HCEC 1CT (cell line): ENCODE data around the gene CA11.
A peak's percentile ranks its signal among the peaks of the same experiment; 100 is the strongest.
"Not testable (repeated sequence)": the region's sequence is repeated elsewhere in the genome, so short reads cannot be mapped to it uniquely, and the experiment has no call there.

Experiments used
- DNase-seq: peaks from one replicate; pipeline ENCODE4 v3.0.0-alpha.2; 2017

The CA11 gene

GRCh38 chr19:48646001-48646721 is at the start of gene CA11:
Gene CA11 (minus strand): TSS chr19:48646187. CDS start chr19:48645632, 555 bp downstream.
- DNase-seq, result peak; percentile 68

DNA sequence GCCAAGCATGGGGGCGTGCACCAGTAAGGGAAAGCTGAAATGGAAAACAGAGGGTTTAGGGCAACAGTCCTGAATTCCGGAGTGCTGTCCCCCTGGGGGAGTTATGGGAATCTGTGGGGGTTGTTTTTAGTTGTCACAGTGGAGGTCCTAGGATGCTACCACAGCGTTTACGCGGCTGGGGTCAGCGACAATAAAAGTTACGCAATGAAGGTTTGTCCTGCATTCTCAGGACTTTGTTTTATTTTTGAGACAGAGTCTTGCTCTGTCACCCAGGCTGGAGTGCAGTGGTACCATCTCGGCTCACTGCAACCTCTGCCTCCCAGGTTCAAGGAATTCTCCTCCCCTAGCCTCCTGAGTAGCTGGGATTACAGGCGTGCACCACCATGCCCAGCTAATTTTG is 47.6 kb upstream of the CA11 start:
- not testable (repeated sequence) for DNase-seq

DNA sequence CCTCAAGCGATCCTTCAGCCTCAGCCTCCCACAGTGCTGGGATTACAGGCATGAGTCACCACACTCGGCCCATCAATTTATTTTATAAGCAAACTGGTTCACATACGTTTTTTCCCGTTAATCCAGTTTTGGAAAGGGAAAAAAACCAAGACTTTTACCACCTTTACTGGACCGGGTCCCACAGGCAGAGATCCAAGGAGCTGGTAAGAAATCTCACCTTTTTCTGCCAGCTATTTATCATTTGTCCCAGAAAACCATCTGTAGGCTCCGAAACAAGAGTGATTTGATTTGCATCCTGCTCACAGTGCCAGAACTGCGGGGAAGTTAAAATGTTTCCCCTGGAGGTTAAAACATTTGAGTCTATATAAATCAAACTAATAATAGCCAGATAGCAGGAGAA is 43.5 kb upstream of the CA11 start:
- DNase-seq, result no peak

- DNase-seq, result no peak
These were observed 41.8 kb upstream of the CA11 start for GRCh38 chr19:48687776-48688175.

DNA sequence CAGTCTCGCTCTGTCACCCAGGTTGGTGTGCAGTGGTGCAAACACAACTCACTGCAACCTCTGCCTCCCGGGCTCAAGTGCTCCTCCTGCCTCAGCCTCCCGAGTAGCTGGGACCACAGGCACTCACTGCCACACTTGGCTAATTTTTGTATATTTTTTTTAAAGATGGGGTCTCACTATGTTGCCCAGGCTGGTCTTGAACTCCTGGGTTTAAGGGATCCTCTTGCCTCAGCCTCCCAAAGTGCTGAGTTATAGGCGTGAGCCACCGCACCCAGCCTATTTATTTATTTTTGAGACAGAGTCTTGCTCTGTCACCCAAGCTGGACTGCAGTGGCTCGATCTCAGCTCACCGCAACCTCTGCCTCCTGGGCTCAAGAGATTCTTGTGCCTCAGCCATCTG is 40.6 kb upstream of the CA11 start:
- DNase-seq, result not testable (repeated sequence)

DNA sequence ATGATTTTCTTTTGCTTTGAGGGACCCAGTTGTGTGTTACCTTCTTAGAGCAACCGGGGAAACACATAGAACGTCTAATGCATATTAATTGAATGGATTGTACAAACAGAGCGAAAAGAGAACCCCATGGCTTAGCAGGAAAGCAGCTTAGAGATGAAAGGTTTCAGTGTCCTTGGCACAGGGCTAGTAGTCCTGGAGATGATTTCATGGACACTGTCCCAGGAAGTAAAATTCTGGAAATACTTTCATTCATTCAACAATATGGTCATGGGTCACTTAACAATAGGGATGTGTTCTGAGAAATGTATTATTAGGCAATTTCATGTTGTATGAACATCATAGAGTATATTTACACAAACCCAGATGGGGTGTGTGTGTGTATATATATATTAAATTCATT is 40.1 kb upstream of the CA11 start:
- DNase-seq, result no peak

DNA sequence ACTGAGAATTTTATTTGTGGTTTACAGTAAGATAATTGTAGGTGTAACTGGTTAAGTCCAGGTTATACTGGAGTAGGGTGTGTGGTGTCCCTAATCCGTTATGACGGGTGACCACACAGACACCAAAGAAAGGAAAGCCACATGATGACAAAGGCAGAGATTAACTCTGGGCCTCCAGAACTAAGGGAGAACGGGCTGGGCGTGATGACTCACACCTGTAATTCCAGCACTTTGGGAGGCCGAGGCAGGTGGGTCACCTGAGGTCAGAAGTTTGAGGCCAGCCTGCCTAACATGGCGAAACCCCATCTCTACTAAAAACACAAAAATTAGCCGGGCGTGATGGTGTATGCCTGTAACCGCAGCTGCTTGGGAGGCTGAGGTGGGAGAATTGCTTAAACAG is 39.6 kb upstream of the CA11 start:
- DNase-seq, result no peak

GRCh38 chr19:48683349-48683748 is 37.4 kb upstream of the CA11 start:
- no peak for DNase-seq

- DNase-seq, result peak; percentile 43
These were observed 35.1 kb upstream of the CA11 start for GRCh38 chr19:48681127-48681470.

DNA sequence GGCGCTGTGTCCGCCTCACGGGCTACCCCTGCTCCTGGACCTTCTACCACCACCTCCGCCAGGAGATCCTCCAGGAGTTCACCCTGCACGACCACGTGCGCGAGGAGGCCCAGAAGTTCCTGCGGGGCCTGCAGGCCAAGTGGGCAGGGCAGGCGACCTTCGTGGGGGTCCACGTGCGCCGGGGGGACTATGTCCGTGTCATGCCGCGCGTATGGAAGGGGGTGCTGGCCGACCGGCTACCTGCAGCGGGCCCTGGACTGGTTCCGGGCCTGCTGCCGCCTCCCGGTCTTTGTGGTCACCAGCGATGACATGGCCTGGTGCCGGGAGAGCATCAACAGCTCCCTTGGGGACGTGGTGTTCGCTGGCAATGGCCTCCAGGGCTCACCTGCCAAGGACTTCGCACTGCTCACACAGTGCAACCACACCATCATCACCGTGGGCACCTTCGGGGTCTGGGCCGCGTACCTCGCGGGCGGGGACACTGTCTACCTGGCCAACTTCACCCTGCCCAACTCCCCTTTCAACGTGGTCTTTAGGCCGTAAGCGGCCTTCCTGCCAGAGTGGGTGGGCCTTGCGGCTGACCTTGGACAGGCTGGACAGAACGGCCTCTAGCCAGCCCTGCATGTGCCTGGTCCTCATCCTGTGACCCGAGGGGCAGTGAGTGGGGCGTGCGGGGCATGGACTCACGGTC is 34.6 kb upstream of the CA11 start:
- no peak for DNase-seq

DNA sequence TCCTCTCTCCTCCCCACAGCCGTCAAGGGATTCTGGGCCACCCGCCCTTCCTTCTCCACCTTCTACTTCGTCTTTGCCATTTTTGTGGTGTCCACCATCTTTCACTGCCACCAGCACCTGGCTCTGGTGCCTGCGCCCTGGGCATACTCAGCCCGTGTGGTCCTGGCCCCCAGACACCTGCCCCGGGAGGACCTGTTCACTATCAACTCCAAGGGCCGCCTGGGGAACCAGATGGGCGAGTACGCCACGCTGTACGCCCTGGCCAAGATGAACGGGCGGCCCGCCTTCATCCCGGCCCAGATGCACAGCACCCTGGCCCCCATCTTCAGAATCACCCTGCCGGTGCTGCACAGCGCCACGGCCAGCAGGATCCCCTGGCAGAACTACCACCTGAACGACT is 34.0 kb upstream of the CA11 start:
- not testable (repeated sequence) for DNase-seq

- DNase-seq, result no peak
These were observed 32.2 kb upstream of the CA11 start for GRCh38 chr19:48678201-48678600.

DNA sequence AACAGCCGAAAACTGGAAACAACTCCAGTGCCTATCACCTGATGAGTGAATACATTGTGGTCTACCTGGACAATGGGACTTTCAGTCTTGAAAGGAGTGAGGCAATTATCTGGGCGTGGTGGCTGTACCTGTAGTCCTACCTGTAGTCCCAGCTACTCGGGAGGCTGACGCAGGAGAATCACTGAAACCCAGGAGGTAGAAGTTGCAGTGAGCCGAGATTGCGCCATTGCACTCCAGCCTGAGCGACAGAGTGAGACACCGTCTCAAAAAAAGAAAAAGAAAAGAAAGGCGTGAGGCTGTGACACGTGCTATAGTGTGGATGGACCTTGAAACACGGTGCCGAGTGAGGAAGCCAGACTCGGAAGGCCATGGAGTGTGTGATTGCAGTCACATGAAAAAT is 30.9 kb upstream of the CA11 start:
- no peak for DNase-seq

DNA sequence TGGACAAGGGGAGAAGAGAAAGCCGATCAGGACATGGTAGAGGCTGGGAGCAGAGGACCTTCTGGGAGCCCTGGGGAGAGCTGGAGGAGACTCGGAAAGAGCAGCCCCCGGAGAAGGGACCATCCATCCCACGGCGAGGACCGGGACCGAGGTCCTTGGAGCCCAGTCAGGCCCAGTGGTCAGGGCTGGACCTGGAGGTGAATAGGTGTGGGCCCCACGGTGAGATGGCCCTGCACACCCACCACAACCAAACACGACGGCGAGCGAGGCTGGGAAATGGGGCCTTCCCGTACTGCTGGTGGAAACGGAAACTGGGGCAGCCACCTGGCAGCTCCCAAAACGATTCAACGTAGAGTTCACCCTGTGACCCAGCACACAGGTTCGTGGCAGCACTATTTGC is 30.5 kb upstream of the CA11 start:
- no peak for DNase-seq

DNA sequence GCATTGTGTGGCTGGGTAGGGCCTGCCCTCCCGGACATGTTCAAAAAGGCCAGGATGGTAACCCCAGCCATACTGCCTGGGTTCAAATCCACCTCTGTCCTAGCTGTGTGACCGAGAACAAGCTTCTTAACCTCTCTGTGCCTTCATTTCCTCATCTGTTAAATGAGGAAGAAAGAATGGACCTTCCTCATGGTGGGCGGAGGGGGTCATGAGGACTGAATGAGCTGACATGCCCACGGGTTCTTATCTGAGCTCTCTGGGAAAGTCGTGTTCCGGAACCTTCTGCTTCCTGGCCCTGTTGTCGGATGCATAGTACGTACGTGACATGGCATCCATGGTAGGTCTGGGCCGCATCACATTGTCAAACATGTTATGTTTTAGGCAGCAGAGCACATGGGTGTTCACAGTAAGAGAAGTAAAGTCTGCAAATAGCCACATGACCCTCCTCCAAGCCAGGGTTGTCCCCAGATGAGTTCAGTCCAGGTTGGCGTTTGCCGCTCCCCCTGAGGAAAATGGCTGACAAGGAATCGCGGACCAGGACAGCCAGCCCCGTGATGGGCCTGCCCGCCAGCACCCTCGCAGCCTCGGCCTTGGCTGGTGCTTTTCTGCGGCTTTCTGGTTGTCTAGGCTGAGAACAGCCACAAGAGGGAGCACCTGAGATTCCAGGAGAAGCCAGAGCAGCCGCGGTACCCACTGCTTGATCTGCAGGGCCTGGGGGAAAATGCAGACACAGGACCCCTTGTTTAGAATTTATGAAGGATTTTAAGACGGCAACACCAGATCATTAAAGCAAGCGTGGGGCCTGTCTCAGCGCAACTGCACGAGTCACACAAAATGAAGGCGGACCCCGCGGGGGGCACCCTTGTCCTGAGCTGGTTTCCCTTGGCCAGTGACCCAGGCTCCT is 29.2 kb upstream of the CA11 start:
- DNase-seq, result peak; percentile 68

DNA sequence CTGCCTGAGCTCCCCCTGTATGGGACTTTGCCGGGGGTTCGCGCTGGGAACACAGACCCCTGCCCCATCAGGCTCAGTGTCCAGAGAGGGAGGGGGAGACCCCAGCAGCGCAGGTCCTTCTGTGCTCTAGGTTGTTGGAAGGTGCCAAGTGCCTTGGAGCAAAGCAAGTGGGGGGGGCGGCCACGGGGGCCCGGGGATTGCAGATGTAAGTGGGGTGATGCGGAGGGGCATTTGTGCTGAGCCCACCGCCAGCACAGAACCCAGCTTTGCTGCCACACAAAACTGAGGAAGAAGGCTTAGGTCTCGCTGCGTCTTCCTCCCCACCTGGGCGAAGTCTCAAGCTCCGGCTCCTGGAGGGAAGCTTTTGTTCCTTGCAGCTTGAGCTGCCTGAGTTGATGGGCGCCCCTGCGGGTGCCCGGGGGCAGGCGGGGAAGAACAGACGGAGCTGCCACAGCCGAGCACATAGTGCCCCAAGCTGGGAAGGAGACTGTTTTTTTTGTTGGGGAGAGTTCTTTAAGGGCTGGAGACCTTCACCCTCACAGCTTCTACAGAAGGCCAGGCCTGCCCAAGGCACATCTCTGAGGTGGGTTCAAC is 28.3 kb upstream of the CA11 start:
- DNase-seq, result no peak

GRCh38 chr19:48673436-48674100 is 27.6 kb upstream of the CA11 start:
- DNase-seq, result no peak

DNA sequence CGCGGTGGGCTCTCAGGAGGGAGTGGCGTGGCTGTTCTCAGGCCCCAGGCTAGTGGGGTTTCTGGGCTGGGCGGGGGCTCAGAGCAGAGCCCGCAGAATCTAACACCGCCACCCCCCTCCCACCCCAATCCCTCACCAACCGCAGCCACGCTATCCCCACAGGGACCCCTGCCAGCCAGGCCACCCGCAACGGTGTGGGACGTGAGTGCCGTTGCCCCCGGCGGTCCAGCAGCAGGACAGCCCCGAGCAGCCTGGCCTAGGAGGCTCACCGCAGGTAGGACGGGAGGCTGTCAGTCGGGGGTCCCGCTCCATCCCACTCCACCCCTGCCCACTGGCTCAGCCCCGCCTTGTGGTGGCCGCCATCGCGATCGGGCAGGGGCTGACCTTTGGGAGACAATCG is 27.0 kb upstream of the CA11 start, which contains the start of gene NTN5:
NTN5 (minus strand) TSS at position 24 of the 400 bp plus-strand sequence. CDS start 2,031 bp downstream, outside the sequence.
- DNase-seq, result no peak

DNA sequence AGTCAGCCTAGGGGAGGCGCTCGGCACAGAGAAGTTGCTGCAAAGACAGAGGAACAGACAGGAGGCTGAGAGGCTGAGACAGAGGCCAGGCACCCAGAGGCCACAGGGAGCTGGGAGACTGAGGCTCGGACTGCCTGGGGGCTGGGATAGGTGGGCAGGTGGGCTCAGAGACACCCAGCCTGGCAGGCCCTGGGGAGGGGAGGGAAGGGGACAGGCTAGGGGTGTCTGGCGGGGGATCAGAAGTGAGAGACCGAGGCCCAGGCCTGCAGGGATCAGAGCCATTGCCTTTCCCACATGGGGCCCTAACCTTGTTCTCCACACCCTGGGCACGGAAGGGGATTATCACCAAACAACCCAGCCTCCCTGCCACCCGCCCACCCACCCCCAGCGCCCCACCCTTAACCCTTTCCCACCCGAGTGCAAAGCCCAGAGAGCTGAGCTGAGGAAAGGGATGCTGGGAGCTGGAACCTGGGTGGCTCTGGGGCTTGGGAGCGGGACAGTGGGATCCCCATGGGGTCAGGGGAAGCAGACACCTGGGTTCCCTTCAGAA is 25.5 kb upstream of the CA11 start:
- DNase-seq, result no peak

- DNase-seq, result no peak
These were observed 24.9 kb upstream of the CA11 start for GRCh38 chr19:48670699-48671445.

DNA sequence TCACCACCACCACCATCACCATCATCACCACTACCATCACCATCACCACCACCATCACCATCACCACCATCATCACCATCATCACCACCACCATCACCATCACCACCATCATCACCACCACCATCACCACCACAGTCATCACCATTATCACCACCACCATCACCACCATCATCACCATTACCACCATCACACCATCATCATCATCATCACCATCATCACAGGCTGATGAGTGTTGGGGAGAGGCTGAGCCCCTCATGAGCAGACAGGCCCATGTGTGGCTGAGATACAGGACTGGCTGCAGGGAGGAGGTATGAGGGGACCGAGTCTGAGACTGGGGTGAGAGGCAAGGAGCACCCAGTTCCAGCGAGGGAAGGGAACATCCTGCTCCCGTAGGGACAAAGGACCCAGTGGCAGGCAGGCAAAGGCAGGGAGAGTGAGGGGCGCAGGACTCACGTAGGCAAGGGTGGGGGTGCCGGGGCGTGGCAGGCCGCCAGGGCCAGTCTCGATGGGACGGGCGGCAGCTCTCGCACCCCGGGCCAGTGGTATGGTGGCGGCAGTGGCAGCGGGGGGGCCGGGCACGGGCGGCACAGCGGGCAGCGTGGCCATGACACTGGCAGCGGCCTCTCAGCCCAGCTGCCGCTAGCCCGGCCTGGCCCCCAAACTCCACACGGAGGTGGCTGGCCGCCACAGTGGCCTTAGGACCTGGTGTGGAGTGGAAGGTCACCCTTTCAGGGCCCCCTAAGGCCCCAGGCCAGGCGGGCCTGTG is 24.1 kb upstream of the CA11 start:
- DNase-seq, result no peak
